Stimulated activated CD4-positive, alpha-beta T cell treated with anti-CD3 and anti-CD28 coated beads, Interleukin-2, amount 100 ng/mL, for 24 hours (primary cell): Measurements from ENCODE around the gene INPP5D.
A peak's percentile ranks its signal among the peaks of the same experiment; 100 is the strongest.
"Not testable (repeated sequence)": the region's sequence is repeated elsewhere in the genome, so short reads cannot be mapped to it uniquely, and the experiment has no call there.

ENCODE experiments used
- DNase-seq, 2 donors: peaks; one replicate each; pipeline ENCODE4 v3.0.0-alpha.2; 2020

The INPP5D gene

DNA sequence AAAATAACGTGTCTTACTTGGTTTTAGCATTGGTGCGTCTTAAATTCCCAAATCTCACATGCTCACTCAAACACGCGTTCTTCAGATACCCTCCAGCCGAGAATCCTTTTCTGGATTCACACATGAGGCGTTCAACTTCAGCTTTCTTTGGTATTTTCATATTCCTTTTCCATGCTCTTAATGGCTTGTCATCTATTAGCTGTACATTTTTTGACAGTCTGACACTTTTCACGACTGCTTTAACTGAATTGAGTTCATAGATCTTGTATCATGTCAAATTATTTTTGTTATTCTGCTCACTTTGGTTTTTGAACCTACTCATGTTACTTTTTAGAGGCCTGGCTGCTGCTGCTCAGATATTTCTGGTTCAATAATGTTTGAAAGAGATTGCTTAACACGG is 59.0 kb downstream of the INPP5D start:
- no peak for DNase-seq

DNA sequence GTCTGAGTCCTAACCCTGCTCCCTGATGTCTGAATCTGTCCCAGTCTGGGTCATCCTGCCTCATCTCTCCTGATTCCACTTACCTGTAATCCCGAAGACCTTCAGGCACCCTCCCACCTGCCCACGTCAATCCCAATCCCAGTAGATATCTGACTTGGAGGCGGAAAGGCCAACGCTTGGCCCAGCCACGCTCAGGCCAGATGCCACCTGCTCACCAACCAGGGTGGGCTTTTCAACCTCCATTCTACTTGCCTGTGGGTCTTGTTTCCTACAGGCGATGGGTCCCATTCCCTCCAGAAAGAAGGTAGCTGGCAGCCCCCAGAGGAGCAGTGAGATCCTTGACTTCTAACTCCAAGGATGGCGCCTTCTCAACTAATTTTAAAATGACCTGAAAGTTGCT is 59.7 kb downstream of the INPP5D start:
- DNase-seq = no peak

DNA sequence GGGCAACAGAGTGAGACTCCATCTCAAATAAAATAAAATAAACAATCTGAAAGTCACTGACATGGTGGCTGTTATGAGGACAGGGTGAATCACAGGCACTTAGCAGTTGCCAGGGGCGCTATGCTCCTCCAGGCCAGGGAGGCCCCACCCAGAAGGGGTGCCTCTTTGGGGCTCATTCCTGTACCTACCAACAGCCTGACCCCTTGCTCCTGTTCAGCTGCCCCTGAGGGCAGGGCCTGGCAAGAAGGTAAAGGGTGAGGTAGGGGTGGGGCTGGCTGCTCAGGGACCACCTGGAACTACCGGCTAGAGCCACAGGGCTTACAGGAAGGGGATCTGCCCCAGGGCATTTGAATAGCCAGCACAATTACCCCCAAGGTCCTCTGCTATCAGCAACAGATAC is 60.3 kb downstream of the INPP5D start:
- DNase-seq = no peak

DNA sequence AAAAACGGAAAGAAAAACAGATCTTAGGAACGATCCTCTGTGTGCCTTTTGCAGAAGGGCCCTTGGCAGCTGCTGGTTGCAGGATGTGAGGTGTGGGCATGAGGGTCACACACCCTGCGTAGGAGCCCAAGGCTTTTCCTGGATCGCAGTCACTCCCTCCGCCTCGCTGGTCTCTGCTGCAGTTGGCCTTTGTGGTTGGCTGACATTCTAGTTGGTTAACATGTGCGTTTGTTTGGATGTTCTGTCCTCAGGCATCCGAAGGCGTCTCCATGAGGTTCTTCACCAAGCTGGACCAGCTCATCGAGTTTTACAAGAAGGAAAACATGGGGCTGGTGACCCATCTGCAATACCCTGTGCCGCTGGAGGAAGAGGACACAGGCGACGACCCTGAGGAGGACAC is 61.7 kb downstream of the INPP5D start:
- DNase-seq = no peak

DNA sequence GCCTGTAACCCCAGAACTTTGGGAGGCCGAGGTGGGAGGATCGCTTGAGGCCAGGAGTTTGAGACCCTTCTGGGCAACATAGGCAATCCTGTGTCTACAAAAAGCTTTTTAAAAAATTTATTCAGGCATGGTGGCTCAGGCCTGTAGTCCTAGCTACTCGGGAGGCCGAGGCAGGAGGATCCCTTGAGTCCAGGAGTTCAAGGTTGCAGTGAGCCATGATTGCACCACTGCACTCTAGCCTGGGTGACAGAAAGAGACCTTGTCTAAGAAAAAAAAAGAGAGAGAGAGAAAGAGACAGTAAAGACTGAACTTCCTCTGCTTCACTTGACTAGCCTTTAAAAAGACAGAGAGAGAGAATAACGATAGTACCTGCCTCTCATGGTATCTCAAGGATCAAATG is 62.4 kb downstream of the INPP5D start:
- DNase-seq = no peak

DNA sequence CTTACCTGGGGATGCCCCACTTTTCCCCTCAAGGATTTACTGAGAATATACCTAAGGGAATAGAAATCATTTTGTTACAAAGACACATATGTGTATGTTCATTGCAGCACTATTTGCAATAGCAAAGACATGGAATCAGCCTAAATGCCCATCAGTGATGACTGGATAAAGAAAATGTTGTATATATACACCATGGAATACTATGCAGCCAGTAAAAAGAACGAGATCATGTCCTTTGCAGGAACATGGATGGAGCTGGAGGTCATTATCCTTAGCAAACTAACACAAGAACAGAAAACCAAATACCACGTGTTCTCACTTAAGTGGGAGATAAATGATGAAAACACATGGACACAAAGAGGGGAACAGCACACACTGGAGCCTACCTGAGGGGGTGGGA is 63.4 kb downstream of the INPP5D start:
- not testable (repeated sequence) for DNase-seq

DNA sequence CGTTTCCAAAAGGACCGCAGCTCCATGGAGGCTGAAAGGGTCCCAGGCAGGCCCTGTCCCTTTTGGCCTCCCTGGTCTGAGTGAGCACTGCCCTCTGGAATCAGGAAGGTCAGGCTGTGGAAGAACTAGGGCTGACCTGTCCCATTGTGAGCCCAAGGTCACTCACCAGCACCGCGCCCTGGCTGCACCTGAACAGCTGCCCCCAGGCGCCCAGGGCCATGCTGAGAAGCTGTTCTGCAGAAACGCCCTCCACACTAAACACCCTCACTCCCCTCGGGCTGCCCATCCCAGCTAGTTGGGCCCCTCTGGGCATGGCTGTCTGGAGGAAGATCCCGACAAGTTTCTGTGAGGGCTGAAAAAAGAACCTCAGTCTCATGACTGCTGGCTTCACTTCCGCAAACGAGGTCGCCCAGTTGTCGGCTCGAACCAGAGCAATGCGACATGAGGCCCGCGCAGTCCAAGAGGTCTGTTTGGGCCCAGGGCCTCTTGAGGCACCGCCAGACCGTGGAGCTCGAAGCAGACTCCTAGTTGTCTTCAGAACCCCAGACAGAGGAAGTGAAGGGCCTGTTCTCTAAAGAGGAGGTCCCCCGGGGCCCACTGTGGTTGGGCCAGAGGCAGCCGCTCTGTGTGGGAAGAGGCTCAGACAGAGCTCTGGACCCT is 64.4 kb downstream of the INPP5D start:
- DNase-seq = no peak

DNA sequence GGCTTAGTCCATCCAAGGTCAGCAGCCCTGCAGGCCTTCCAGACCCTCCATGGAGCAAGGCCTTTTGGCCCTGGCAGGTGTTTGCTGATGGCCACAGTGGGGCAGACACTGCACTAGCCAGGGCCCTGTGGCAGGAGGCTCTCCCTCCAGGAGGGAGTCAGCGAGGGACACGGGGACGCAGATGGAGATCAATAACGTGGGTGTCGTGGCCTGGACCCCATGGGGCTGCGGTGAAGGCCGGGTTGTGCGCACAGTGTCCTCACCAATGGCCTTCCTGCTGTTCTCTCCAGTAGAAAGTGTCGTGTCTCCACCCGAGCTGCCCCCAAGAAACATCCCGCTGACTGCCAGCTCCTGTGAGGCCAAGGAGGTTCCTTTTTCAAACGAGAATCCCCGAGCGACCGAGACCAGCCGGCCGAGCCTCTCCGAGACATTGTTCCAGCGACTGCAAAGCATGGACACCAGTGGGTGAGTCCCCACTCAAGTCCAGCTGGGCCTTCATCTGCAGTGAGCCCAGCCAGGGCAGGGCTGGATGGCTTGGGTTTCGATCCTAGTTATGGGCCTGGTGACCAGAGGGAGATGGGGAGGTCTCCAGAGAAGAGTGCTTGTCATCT is 65.4 kb downstream of the INPP5D start:
- DNase-seq = no peak

DNA sequence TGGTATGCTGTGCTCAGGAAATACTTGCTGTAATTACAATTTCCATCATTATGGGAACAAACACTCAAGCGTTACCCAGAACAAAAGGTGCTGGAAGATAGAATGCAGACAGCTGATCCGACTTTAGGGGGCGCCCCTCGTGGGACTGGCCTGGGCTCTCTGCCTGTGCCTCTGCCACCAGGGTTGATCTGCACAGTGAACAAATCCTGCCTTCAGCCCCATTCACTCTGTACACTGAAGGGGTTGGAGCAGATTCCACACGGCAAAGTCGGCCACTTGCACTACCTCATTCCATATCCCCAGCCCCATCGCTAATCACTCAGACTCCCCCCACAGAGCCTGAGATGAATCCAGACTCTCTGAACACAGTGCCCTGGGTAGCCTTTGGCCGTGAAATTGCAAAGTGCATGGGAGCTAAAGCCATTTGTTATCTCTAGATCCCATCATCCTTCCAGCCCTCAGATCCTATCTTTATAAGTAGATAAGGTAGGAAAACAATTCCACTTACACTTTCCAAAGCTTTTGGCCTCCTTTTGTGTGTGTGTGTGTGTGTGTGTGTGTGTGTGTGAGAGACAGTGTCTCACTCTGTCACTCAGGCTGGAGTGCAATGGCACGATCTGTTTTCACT is 69.3 kb downstream of the INPP5D start:
- DNase-seq = peak in 1 of 2 donors; percentile 26

DNA sequence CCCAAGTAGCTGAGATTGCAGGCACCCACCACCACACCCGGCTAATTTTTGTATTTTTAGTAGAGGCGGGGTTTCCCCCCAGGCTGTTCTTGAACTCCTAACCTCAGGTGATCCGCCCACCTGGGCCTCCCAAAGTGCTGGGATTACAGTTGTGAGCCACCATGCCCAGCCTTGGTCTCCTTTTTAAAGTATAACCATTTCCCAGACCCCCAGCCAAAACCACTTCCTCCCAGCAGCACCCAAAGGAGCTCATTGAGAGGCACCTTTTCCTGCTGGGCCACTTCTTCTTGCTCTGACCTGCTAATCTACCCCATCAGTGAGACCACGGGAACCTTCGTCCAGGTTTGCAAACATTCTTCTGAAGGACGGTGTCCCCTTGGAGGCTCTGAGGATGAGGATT is 69.9 kb downstream of the INPP5D start:
- DNase-seq = no peak

DNA sequence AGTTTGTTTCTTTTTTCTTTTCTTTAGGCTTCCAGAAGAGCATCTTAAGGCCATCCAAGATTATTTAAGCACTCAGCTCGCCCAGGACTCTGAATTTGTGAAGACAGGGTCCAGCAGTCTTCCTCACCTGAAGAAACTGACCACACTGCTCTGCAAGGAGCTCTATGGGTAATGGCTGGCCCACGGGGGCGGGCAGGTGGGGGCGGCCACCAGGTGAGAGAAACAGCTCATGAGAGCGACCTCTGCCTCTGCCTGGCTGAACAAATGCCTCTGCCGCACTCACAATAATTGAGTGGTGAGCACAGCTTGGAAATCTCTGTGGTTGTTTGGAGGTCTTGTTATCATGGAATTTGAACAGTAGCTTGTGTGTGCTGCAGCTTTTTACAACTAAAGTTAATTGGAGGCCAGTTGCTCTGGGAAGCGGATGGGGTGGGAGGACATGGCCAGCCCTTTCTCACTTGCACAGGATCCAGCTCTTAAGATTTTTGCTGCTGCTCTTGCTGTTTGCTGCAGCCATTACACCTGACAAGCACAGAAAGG is 70.4 kb downstream of the INPP5D start:
- no peak for DNase-seq

DNA sequence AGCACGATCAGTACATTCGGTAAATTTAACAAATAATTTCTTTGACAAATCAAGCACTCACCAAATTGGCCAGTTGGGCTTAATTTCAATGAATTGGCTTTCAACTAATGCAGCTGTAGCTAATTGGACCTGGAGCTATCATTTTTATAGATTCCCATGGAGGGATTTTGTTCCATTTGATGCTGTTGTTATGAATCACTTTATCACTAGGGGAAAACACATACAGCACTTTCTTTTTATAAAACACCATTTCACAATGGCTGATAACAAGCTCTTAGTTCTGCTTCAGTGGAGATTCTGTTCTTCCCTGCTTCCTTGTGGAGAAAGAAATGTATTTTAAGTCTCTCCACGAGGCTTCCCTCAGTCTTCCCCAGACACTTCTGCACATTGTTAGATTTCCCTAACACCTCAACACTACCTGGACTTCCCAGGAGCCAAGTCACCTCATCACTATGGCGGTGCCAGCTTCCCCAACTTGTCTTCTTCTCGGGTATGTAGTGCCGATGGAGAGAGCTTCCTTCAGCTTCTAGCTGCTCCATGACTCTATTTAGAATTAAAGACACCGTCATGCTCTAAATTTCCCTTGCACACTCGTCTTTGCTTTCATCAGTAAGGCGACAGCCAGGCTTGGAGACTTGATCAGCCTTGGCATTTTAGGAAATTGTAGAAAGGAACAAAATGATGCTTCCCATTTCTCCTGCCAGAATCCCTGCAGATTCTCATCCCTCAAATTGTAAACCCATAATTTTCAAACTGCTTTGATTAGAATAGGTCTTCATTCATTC is 72.0 kb downstream of the INPP5D start:
- no peak for DNase-seq

DNA sequence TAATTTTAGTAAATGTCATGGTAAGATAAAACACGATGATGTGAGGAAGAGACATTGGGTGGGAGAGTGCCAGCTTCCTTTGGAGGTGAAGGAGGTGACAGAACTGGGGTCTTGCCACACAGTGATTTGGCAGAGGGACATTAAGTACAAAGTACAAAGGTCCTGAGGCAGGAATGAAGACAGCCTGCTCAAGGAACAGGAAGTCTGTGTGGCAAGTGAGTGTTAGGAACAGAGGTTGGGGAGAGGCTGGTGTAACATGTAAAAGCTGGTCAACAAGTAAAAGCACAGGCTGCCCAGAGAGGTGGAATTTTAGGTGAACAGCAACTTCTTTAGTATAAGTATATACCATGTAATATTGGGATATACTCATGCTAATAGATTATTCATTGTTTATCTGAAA is 73.1 kb downstream of the INPP5D start:
- DNase-seq = no peak

DNA sequence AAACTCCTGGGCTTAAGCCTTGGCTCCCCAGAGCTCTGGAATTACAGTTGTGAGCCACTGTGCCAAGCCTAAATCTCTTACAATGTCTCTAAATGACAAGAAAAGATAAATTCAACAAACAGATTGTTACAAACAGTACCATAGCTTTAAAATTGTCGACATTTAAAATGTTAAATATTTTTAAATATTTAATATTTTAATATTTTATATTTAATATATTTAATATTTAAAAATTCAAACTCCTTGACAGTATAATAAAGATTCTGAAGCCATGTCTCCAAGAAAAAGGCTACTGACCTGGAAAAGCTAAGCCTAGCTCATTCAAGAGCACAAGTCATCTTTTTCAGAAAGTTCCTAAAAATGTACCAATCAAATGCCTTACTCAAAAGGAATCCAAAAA is 75.3 kb downstream of the INPP5D start:
- DNase-seq = no peak

DNA sequence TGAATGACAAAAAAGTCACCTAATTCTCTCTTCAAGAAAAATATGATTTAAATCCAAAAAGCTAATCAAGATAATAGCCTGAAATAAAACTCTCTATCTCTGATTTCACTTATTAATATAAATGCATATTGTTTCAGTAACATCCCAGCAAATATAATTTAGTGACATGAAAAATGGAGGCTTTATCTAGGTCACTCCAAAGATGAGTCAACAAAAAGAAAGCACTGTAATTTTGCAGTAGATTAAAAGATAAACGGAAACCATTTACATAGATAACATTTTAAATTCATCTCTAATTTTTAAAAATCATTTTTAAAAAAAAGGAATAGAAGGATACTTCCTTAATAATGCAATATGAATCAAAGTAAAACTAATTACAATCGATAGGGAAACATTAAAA is 76.9 kb downstream of the INPP5D start:
- no peak for DNase-seq

DNA sequence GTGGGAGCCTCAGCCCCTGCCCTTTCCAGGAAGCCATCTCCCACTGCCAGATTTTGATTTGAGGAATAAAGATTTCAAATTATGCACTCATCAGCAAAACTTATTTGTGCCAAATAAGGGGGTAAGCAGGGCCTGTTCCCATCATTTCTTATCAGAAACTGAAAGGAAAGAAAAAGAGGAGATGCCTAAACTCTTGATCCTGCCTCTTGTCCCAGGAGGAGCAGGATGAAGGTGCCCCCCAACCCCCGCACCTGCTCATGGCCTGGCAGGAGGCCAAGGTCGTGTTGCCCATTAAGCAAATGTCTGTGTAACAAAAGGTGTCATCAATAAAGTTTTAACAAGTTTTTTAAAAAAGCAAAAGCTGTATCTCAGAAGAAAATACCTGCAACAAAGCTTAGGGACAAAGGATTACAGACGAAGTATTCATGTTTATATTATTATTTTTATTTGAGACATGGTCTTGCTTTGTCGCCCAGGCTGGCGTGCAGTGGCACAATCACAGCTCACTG is 80.0 kb downstream of the INPP5D start:
- no peak for DNase-seq

DNA sequence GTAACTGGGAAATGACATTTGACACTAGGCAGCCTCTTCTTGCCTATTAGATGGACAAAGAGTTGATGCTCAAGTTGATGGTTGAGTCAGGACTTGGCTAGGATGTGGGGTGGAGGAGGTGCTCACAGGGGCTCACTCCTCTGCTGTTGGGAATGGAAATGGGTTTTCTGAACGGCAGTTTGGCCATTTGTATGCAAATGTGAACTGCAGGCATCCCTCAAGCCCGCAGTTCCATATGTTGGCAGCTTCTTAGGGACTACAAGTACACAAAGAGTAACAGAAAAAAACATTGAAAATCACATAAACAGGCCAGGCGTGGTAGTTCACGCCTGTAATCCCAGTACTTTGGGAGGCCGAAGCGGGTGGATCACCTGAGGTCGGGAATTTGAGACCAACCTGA is 80.8 kb downstream of the INPP5D start:
- no peak for DNase-seq

DNA sequence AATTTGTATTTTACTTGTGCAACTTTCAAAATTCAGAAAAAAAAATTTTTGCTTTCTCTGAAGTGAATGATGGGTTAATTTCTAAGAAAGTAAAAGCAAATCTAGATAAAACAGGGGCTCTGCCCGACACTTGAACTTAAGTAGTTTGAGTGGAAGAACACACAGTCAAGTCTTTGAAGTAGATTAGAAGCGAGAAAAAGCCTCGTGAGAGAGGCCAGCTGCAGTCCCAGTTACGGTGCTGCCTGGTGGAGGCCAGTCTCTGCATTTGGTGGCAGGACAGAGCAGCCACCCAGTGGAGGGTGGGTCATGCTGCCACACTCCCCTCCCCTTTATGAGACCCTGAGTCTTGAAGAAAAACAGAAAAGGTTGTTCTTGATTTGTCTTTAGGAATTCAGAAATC is 81.8 kb downstream of the INPP5D start:
- no peak for DNase-seq

DNA sequence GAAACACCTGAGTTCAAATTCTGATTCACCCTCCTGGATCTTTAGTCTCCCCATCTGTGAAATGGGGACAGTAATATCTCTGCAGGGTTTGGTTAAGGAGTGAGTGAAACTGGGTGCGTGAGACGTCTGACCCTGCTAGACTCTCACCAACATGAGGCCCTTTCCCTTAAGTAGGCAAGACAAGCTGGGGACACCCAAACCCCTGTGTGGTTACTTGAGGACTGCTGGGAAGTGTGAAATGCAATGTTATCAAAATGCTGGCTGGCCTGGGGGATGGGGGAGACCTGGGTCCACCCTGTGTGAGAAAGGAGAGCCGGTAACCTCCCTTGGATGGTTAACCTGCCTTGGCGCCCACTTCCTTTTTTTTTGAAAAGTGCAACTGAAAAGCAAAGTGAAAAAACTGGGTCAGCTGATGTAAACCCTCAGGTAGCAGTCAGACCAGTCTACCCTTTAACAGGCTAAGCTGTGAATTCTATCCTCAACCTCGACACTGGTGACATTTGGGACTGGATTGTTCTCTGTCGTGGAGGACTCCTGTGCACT is 82.3 kb downstream of the INPP5D start:
- DNase-seq = peak in 1 of 2 donors; percentile 21

DNA sequence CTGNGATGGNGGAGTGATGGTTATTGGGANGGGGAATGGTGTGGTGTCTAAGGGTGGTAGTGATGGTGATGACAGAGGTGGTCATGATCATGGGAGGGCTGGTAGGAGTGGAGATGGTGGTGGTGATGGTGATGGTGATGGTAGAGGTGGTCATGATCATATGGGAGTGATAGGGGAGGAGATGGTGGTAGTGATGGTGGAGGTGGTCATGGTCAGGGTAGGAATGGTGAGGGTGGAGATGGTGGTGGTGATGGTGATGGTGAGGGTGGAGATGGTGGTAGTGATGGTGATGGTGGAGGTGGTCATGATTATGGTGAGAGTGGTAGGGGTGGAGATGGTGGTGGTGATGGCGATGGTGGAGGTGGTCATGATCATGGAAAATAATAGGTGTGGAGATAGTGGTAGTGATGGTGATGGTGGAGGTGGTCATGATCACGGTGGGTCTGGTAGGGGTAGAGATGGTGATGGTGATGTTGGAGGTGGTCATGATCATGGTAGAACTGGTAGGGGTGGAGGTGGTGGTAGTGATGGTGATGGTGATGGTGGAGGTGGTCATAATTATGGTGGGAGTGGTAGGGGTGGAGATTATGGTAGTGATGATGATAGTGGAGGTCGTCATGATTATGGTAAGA is 83.7 kb downstream of the INPP5D start:
- no peak for DNase-seq

DNA sequence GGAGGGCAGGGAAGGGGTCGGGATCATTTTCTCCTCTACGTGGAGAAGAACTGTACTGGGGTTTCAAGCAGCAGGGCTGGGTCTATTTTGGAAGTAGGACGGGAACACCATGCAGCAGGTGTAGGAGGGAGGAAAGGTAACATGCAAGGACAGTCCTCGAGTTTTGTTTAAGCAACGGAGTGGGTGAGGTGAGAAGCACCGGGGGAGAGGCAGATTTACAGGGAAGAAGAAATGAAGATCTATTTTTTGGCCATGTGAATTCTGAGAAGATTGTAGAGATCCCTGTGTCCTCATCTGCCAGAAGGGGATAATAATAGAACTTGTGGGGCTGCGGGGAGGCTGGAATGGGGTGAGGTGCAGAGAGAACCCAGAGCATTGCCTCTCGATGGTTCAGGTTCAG is 85.6 kb downstream of the INPP5D start:
- DNase-seq = no peak

DNA sequence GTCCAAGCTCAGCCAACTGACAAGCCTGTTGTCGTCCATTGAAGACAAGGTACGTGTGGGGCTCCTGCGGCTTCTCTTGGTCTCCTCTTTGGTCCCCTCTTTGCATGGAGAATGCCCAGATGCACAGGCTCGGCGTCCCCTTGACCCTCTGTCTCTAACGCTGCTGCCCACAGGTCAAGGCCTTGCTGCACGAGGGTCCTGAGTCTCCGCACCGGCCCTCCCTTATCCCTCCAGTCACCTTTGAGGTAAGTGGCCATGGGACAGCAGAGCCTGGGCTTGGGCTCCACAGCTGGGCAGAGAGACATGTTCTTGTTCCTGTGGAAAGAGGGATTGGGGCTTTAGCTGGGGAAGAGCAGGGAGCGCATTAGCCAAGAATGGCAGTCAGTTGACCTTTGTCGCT is 86.1 kb downstream of the INPP5D start:
- no peak for DNase-seq
